ENCODE results near the gene KRTAP10-1.
"Not testable (repeated sequence)": the region's sequence is repeated elsewhere in the genome, so short reads cannot be mapped to it uniquely, and the experiment has no call there.

Gene KRTAP10-1, protein sequence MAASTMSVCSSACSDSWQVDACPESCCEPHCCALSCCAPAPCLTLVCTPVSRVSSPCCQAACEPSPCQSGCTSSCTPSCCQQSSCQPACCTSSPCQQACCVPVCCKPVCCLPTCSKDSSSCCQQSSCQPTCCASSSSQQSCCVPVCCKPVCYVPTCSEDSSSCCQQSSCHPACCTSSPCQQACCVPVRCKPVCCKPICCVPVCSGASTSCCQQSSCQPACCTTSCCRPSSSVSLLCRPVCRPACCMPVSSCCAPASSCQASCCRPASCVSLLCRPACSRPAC

DNA sequence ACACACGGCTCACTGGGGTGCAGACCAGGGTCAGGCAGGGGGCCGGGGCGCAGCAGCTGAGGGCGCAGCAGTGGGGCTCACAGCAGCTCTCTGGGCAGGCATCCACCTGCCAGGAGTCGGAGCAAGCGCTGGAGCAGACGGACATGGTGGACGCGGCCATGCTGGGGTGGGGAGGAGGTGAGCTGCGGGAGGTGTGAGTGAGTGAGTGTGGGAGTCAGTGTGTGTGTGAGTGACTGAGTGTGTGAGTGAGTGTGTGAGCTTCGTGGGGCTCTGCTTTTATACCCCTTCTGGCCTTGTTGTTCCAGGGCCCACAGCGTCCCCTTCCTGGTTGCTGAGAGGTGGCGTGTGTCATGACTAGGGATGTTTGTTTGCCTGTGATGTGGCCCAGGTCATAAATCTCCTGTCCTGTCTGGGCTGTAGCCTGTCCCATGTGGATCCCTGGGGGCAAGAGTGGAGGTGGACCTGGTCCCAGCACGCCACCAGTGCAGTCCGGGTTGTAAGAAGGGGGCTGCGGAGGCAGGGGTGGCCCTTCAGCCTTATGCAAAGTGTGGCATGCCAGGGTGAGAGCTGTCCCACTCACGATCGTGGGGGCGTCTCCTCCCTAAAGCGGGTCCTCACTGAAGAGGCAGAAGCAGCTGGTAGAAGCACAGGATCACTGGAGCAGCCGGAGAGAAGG lies at the start of gene KRTAP10-1:
KRTAP10-1 (minus strand) TSS at position 205 of the 676 bp plus-strand sequence; CDS start at position 160, 45 bp downstream.
- DNase-seq (ENCODE audit: low read depth in 4 of 4, low spot score in 1 of 4), result no peak

DNA sequence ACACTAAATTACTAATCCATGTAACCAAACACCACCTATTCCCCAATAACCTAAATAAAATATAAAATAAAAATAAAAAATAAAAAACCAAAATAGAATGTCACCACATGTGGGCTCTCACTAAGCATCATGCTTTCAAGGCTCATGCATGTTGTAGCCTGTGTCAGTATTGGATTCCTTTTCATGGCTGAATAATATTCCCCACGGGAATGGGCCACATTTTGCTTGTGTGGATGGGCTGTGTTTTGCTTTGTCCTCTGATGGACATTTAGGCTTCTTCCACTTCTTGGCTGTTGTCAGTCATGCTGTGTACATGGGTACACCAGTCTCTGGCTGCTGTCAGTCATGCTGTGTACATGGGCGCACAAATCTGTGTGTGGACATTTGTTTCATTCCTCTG lies 49.1 kb upstream of the KRTAP10-1 start:
- no peak for DNase-seq (ENCODE audit: low read depth in 4 of 4, low spot score in 1 of 4)

- DNase-seq (ENCODE audit: low read depth in 4 of 4, low spot score in 1 of 4), result no peak
These were observed 45.9 kb upstream of the KRTAP10-1 start for GRCh38 chr21:44585892-44586291.

- no peak for DNase-seq (ENCODE audit: low read depth in 4 of 4, low spot score in 1 of 4)
These were observed 43.8 kb upstream of the KRTAP10-1 start for GRCh38 chr21:44583800-44584147.

DNA sequence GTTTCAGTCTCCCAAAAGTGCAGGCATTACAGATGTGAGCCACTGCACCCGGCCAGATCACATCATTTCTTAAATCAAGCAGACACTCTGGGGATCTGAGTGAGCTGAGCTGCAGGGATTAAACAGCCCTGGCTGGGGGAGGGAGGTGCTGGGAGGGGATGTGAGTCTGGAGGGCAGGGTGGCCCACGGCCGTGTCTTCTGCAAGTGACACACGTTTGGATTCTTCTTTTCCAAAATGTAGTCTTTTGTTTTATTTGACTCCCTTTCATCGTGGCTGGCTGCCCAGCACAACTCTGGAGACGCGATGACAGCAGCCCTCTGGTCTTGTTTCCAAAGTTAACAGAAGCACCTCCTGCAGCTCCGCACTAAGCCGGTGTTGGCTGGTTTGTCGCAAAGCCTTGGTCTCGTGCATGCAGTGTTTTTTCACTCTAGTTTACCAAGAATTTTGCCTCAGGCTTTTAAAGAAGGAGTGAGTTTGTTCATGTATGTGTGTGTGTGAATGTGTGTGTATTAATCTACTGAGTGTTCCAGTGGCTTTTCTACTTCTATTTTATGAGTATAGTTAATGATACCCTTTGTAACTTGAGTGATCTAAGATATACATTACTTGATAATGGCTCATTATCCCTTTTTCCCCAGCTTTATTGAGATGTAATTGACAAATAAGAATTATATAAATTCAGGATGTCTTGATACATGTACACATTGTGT lies 43.2 kb upstream of the KRTAP10-1 start:
- no peak for DNase-seq (ENCODE audit: low read depth in 4 of 4, low spot score in 1 of 4)

DNA sequence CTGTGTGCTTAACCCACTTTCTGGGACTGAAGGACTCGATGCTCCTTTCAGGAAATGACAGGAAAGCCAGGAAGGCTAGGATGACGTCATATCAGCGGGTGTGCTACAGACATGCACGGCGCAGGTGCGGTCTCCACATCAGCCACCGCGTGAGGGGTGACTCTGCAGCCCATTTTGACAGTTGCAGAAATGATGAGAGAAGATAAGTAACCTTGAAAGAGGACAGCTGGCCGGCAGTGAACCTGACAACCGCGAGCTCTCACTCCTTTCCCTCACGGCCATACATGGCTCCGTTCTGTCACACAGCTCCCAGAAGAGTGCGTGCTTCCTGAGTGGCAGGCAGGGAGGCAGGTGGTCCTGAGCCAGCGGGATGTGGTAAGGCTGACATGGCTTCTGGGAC lies 42.1 kb upstream of the KRTAP10-1 start:
- no peak for DNase-seq (ENCODE audit: low read depth in 4 of 4, low spot score in 1 of 4)

- DNase-seq (ENCODE audit: low read depth in 4 of 4, low spot score in 1 of 4), result no peak
These were observed 41.2 kb upstream of the KRTAP10-1 start for GRCh38 chr21:44581158-44581557.

DNA sequence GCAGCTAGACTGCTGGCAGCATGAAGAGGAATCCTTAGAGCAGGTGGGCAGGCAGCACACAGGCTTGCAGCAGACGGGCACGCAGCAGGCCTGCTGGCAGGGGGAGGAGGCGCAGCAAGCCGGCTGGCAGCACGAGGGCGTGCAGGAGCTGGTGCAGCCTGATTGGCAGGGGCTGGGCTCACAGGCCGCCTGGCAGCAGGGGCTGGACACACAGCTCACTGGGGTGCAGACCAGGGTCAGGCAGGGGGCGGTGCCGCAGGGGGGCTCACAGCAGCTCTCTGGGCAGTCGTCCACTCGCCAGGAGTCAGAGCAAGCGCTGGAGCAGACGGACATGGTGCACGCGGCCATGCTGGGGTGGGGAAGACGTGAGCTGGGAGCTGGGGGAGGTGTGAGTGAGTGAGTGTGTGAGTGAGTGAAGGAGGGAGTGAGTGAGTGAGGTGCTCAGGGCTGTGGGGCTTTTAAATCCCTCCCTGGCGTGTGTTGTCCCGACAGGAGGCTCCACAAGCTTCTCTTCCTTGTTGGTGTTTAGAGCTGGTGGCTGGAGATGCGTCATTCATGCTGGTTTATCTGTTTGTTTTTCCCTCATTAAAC lies 40.3 kb upstream of the KRTAP10-1 start, which contains the start of gene KRTAP10-5:
KRTAP10-5 (minus strand) TSS at position 374 of the 591 bp plus-strand sequence; CDS start at position 348, 26 bp downstream.
- not testable (repeated sequence) for DNase-seq (ENCODE audit: low read depth in 4 of 4, low spot score in 1 of 4)

DNA sequence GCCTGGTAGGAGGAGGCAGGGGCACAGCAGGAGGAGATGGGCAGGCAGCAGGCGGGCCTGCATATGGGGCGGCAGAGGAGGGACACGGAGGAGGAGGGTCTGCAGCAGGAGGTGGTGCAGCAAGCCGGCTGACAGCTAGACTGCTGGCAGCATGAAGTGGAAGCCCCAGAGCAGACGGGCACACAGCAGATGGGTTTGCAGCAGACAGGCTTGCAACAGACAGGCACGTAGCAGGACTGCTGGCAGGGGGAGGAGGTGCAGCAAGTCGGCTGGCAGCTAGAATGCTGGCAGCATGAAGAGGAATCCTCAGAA lies 39.8 kb upstream of the KRTAP10-1 start:
- DNase-seq (ENCODE audit: low read depth in 4 of 4, low spot score in 1 of 4), result no peak

- DNase-seq (ENCODE audit: low read depth in 4 of 4, low spot score in 1 of 4), result no peak
These were observed 39.2 kb upstream of the KRTAP10-1 start for GRCh38 chr21:44579056-44579832.

DNA sequence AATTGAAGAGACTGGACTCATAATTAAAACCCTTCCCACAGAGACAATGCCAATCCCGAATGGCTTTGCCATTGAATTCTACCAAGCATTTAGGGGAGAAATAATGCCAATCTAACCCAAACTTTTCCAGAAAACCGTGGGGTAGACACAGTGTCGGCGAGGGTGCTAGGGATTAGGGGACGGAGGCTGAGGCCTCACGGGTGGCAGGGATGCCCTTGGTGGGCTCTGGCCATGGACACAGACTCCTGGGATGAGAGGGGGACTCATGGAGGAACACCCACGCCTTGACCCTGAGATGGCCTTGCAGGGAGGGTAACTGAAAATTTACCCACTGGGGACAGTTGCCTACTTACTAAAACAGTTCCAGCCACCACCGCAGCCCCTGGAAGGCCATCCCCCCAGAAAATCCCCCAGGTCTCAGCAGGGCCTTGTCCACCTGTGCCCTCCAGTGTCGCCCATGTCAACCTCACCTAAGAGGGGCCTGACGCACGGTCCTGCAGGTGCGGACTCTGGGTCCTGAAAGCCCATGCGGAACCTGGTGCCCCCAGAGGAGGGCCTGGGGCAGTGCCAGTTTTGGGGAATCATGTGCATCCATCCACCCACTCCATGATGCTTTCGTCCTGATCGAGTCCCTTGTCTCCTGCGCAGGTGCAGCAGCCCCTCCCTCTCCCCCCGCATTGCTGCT lies 38.5 kb upstream of the KRTAP10-1 start:
- no peak for DNase-seq (ENCODE audit: low read depth in 4 of 4, low spot score in 1 of 4)

- DNase-seq (ENCODE audit: low read depth in 4 of 4, low spot score in 1 of 4), result no peak
These were observed 36.0 kb upstream of the KRTAP10-1 start for GRCh38 chr21:44576025-44576420.

DNA sequence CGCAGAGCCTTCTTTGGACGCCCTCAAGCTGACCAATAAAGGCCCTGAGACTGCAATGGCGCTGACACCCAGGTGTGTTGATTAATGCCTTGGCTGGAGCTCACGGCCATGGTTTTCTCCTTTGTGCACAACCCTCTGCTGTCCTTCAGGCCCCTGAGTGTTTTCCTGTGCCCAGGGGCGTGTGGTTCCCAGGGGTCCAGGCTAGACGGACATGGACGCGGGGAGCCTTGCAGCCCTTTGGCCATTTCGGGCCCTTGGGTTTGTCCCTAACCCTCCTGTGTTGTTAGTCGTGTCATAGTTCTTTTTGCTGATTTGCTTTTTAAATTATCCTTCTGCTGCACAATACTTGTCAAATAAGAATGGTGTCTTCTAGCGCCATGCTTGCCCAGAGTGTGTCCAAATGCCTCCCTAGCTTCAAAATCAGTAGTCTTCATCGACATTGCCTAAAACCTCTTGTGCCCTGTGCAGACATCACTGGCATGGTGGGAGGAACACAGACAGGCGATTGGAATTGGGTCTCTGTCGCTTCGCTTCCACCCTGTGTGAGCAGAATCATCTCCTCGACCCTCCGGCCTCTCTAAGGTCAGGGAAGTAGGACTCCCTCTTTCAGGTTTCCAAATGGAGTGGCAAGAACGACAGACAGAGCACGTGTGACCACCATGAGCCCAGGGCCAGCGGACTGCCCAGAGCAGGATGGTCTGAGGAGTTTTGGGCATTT lies 35.5 kb upstream of the KRTAP10-1 start:
- DNase-seq (ENCODE audit: low read depth in 4 of 4, low spot score in 1 of 4), result no peak

DNA sequence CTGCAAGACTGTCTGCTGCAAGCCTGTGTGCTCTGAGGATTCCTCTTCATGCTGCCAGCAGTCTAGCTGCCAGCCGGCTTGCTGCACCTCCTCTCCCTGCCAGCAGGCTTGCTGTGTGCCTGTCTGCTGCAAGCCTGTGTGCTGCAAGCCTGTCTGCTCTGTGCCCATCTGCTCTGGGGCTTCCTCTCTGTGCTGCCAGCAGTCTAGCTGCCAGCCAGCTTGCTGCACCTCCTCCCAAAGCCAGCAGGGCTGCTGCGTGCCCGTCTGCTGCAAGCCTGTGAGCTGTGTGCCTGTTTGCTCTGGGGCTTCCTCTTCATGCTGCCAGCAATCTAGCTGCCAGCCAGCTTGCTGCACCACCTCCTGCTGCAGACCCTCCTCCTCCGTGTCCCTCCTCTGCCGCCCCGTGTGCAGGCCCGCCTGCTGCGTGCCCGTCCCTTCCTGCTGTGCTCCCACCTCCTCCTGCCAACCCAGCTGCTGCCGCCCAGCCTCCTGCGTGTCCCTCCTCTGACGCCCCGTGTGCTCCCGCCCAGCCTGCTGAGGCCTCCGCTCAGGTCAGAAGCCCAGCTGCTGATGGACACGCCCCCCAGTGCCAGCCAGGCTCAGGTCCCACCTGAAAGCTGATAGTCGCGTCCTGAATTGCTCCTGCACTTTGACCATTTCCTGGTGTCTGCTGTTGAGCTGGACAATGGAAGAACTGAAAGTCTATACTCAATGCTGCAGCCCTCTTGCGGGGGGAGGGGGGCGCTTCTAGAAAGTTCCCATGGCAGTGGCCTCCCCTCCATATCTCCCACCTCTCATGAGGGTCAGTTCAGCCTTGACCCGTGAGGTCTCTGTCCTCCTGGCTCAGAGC lies 34.7 kb upstream of the KRTAP10-1 start:
- DNase-seq (ENCODE audit: low read depth in 4 of 4, low spot score in 1 of 4), result no peak

GRCh38 chr21:44573630-44574456 lies 33.8 kb upstream of the KRTAP10-1 start, which contains the start of gene KRTAP10-4:
Gene KRTAP10-4, plus strand, starts transcription at chr21:44573729. Its CDS starts 30 bp downstream, at chr21:44573759.
- not testable (repeated sequence) for DNase-seq (ENCODE audit: low read depth in 4 of 4, low spot score in 1 of 4)

DNA sequence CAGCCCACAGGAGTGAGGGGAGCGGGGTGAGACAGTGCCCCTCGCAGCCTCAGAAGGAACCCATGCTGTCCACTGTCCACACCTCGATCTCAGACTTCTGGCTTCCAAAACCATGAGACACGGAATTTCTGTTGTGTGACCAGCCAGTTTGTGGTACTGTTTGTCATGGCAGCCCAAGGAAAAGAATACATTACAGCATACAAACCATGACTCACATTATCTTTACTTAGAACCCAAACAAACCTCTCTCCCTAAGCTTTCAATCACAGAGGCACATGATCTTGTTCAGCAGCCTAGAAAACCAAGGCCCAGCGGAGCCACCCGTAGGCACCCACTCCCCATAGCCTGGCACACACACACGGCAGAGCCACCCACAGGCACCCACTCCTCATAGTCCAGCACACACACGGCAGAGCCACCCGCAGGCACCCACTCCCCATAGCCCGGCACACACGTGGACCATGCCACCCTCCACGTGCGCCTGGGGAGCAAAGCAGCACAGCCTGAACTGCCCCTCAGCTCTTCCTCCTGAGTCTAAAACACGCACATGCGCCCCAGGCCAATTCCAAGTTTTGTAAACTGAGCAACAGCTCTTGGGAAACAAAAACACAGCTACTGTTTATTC lies 33.1 kb upstream of the KRTAP10-1 start:
- DNase-seq (ENCODE audit: low read depth in 4 of 4, low spot score in 1 of 4), result no peak
